Fibroblast of lung (primary cell): ENCODE measurements around the gene LMBRD1.

ENCODE experiments used
- EZH2 ChIP-seq: IDR thresholded peaks from 2 replicates; pipeline ENCODE4 v1.5.1; 2012; ENCODE audit warnings: low read length, control low read depth, mild to moderate bottlenecking; ENCODE audit errors: missing control alignments
- TF ChIP-seq, protein P1 (sequence below), 2 donors: IDR thresholded peaks in 1 of 2; conservative IDR thresholded peaks in 1 of 2; 1 replicate in 1 of 2; 2 replicates in 1 of 2; pipeline ENCODE4 v1.5.1; 2011 to 2012; ENCODE audit warnings: low read length in 2 of 2, control low read depth in 1 of 2, inconsistent platforms in 1 of 2, low read depth in 1 of 2, mild to moderate bottlenecking in 1 of 2

- TF ChIP-seq, protein P1, sequence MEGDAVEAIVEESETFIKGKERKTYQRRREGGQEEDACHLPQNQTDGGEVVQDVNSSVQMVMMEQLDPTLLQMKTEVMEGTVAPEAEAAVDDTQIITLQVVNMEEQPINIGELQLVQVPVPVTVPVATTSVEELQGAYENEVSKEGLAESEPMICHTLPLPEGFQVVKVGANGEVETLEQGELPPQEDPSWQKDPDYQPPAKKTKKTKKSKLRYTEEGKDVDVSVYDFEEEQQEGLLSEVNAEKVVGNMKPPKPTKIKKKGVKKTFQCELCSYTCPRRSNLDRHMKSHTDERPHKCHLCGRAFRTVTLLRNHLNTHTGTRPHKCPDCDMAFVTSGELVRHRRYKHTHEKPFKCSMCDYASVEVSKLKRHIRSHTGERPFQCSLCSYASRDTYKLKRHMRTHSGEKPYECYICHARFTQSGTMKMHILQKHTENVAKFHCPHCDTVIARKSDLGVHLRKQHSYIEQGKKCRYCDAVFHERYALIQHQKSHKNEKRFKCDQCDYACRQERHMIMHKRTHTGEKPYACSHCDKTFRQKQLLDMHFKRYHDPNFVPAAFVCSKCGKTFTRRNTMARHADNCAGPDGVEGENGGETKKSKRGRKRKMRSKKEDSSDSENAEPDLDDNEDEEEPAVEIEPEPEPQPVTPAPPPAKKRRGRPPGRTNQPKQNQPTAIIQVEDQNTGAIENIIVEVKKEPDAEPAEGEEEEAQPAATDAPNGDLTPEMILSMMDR (conservative IDR thresholded peaks at IDR 0.05 in 1 of 2, IDR thresholded peaks at IDR 0.05 in 1 of 2; ENCODE audit: low read depth in 1 of 2, low read length in 2 of 2): no peak
- no peak for TF ChIP-seq EZH2
These were observed 171.9 kb downstream of the LMBRD1 start for GRCh38 chr6:69624944-69625343.
